Measurements from ENCODE around the gene SRSF9. TPM values are rescaled to one million over a fixed set of nuclear protein-coding genes. Genes with fewer than 3 reads are reported as not detected.
"Not testable (repeated sequence)": the region's sequence is repeated elsewhere in the genome, so short reads cannot be mapped to it uniquely, and the experiment has no call there.

SRSF9 gene
- total and polyA plus RNA-seq, 5 donors: 40.3 to 59.5 (median 46.9) TPM

DNA sequence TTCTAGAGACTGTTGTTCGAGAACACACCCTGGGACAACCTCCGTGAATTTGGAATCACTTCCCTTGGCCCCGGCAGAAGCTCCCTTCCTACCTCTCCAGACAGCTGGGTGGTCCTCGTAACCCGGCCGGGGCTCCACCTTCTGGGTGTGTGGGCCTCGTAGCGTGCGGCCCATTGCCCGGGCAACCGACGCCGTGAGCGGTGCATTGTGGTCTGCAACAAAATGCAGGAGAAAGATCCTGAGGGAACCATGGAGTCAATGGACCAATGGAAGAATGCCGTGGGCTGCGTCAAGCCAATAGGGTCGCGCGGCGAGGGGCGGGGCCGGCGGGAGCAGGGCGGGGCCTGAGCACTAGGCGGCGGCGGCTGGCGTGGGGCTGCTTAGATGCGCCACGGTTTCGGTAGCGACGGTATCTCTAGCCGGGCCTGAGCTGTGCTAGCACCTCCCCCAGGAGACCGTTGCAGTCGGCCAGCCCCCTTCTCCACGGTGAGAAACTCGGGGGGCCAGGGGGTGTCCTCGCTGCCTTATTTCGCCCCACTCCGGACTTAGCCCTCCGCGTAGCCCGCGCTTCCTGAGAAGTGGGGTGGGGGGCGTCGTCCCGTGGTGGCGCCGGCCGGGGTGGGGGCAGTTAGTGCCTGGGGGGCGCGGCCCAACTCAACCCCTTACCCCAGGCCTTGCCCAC, 26.3 kb upstream of the SRSF9 start, which contains the start of gene DYNLL1:
TSS of gene DYNLL1 (plus strand) at position 383 of the 682 bp plus-strand sequence. CDS start 309 bp downstream, outside the sequence.
- Histone ChIP-seq H3K27ac (ENCODE audit: low read length) (peak within 1 kb of the TSS; percentile 73), H3K4me3 (ENCODE audit: low read length) (peak within 1 kb of the TSS; percentile 91), H3K9me3 (ENCODE audit: control insufficient read depth, low read length) (no peaks in the 10 kb centered on the region), H3K27me3 (ENCODE audit: control insufficient read depth, insufficient read depth) (no peaks in the 10 kb centered on the region), H3K4me1 (ENCODE audit: control insufficient read depth, insufficient read depth, low read length) (peaks cover 3% of the 10 kb centered on the region)
- intact Hi-C loops (cut with DNase I): no loop called here
- under 1% methylated on average over 53 of the region's 53 CpGs for WGBS
- DNase-seq (peak; percentile 95 to 99 (median 99)), ATAC-seq (peak; percentile 99)

DNA sequence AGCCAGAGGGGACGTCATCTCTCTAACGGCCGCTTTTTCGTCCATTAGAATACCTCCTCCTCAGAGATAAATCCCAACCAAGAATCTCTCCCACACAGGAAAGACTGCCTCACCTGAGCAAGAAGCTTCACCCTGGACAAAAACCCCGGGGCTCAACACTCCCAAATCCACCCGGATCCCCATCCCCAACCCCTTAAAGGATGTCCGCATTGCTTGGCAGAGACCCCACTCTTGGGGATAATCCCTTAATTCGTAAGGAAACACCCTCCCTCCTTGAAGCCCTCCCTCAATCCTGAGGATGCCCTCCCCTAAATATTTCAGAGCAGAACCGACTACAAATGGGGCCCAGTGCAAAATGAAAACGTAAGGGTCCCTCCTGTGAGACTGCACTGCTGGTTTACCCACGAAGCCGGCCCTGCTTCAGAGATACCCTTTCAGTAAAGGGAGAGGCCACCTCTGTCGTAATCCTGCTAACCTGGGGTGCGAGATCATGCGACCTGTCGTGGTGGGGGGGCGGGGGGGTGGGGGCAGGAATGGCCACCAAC, 25.7 kb upstream of the SRSF9 start:
- intact Hi-C loops (cut with DNase I): no loop called here

GRCh38 chr12:120490833-120491512, 21.4 kb upstream of the SRSF9 start:
- H3K4me1 ChIP-seq (ENCODE audit: control insufficient read depth, insufficient read depth, low read length): peaks cover 3% of the 10 kb centered on the region
- peak; percentile 44 to 76 (median 73) for DNase-seq
- 66% methylated on average over 2 of the region's 2 CpGs for WGBS

More for the DNA sequence above, 25.7 kb upstream of the SRSF9 start:
- DNase-seq (peak in 1 of 3 donors; percentile 53), ATAC-seq (peak in 1 of 2 donors; percentile 1)
- H3K9me3 ChIP-seq (ENCODE audit: control insufficient read depth, low read length): no peaks in the 10 kb centered on the region
- no peaks in the 10 kb centered on the region for H3K27me3 ChIP-seq (ENCODE audit: control insufficient read depth, insufficient read depth)
- peak overlapping the region; percentile 59 for H3K4me3 ChIP-seq (ENCODE audit: low read length)
- H3K27ac ChIP-seq (ENCODE audit: low read length): no peak overlapping the region
- 16% methylated on average over 17 of the region's 17 CpGs for WGBS
- peaks cover 3% of the 10 kb centered on the region for H3K4me1 ChIP-seq (ENCODE audit: control insufficient read depth, insufficient read depth, low read length)

DNA sequence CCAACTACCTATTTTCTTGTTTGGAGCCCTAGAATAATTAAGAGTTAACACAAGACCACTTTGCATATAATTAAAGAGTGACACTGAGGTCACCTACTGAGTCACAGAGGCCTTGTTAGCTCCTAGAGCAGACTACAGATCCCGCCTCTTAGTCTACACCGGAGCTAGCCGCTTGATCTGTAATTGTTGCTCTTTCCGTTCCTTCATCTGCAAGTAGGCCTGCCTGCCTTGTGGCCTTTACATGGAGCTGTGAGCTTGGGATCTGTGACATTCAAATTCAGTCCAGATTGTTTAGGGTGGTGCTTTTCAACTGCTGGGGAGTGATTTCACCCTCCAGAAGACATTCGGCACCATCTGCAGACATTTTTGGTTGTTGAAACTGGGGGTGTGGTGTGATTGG, 20.8 kb upstream of the SRSF9 start:
- DNase-seq: no peak
- H3K27me3 ChIP-seq (ENCODE audit: control insufficient read depth, insufficient read depth): no peaks in the 10 kb centered on the region
- intact Hi-C loops (cut with DNase I): no loop called here
- ATAC-seq: no peak
- 93% methylated on average over 5 of the region's 5 CpGs for WGBS
- no peak overlapping the region for H3K4me3 ChIP-seq (ENCODE audit: low read length)
- H3K9me3 ChIP-seq (ENCODE audit: control insufficient read depth, low read length): no peaks in the 10 kb centered on the region
- H3K4me1 ChIP-seq (ENCODE audit: control insufficient read depth, insufficient read depth, low read length): peaks cover 3% of the 10 kb centered on the region
- no peak overlapping the region for H3K27ac ChIP-seq (ENCODE audit: low read length)

More at GRCh38 chr12:120490833-120491512, 21.4 kb upstream of the SRSF9 start:
- peak in 1 of 2 donors; percentile 9 for ATAC-seq
- Histone ChIP-seq H3K27ac (ENCODE audit: low read length) (no peak overlapping the region), H3K4me3 (ENCODE audit: low read length) (no peak overlapping the region), H3K9me3 (ENCODE audit: control insufficient read depth, low read length) (no peaks in the 10 kb centered on the region), H3K27me3 (ENCODE audit: control insufficient read depth, insufficient read depth) (no peaks in the 10 kb centered on the region)
- intact Hi-C loops (cut with DNase I): no loop called here

GRCh38 chr12:120489018-120489417, 19.5 kb upstream of the SRSF9 start:
- ATAC-seq (no peak), DNase-seq (no peak)
- Histone ChIP-seq H3K27me3 (ENCODE audit: control insufficient read depth, insufficient read depth) (no peaks in the 10 kb centered on the region), H3K9me3 (ENCODE audit: control insufficient read depth, low read length) (no peaks in the 10 kb centered on the region), H3K27ac (ENCODE audit: low read length) (no peak overlapping the region), H3K4me1 (ENCODE audit: control insufficient read depth, insufficient read depth, low read length) (no peaks in the 10 kb centered on the region), H3K4me3 (ENCODE audit: low read length) (no peak overlapping the region)
- 88% methylated on average over 4 of the region's 4 CpGs for WGBS
- intact Hi-C loops (cut with DNase I): no loop called here

- Histone ChIP-seq H3K4me3 (ENCODE audit: low read length) (no peak overlapping the region), H3K9me3 (ENCODE audit: control insufficient read depth, low read length) (no peaks in the 10 kb centered on the region), H3K27me3 (ENCODE audit: control insufficient read depth, insufficient read depth) (no peaks in the 10 kb centered on the region), H3K27ac (ENCODE audit: low read length) (no peak overlapping the region), H3K4me1 (ENCODE audit: control insufficient read depth, insufficient read depth, low read length) (no peaks in the 10 kb centered on the region)
- DNase-seq (no peak), ATAC-seq (no peak)
- WGBS: 69% methylated on average over 5 of the region's 5 CpGs
- intact Hi-C loops (cut with DNase I): no loop called here
These were observed 18.6 kb upstream of the SRSF9 start for GRCh38 chr12:120488057-120488640.

DNA sequence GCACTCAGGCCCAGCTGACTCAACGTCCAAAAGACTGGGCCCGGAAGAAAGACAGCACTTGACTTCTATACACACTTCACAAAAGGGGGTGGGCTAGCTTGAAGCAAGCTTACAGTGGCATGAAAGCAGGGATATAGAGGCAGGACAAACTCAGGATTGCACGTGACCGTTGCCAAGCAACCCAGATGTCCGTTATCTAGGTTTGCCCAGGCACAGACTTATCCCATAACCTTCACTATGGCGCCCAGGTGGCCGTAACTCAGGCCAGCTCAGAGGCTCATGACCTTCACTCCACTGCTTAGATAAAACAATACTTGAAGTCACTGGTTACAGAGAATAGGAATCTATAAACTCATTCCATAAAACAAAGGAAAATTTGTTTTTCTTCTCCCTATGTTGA, 18.0 kb upstream of the SRSF9 start:
- ATAC-seq; H3K27me3 ChIP-seq (ENCODE audit: control insufficient read depth, insufficient read depth); H3K27ac ChIP-seq (ENCODE audit: low read length); intact Hi-C loops (cut with DNase I); H3K4me1 ChIP-seq (ENCODE audit: control insufficient read depth, insufficient read depth, low read length); DNase-seq; H3K9me3 ChIP-seq (ENCODE audit: control insufficient read depth, low read length); H3K4me3 ChIP-seq (ENCODE audit: low read length): not testable (repeated sequence)
- WGBS: 70% methylated on average over 7 of the region's 7 CpGs

DNA sequence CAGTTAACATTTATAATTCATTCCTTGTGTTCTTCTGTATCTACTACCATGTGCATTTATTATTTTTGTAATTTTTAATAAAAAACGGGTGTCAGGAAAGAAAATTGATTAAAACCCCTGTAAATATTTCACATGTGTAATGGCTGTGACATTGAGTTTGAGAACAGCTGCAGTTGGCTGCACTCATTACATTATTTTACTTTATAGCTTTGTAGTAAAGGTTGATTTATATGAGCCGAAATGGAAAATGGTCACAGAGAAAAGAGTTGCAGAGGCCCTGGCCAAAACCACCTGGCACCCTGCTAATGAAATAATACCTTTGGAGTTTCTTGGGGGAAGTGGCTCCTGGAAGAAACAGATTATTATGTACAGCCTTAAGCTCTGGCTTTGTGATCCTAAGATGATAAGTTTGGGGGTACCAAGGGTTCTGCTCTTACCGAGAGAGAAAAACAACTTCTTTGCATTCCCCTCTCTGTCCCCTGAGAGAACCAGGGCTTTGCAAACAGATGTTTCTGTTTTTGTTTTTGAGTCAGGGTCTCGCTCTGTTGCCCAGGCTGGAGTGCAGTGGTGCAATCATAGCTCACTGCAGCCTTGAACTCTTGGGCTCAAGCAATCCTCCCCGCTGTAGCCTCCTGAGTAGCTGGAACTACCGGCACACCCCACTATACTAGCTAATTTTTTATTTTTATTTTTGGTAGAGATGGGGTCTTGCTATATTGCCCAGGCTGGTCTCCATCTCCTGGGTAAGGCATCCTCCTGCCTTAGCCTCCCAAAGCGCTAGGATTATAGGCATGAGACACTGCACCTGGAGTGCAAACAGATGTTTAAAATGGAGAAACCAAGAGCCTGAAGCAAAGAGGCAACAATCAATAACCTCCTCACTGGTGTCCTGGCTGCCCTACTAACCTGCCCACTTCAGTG, 16.7 kb upstream of the SRSF9 start:
- WGBS: 90% methylated on average over 7 of the region's 7 CpGs
- H3K27me3 ChIP-seq (ENCODE audit: control insufficient read depth, insufficient read depth): no peaks in the 10 kb centered on the region
- H3K4me1 ChIP-seq (ENCODE audit: control insufficient read depth, insufficient read depth, low read length): no peaks in the 10 kb centered on the region
- no peaks in the 10 kb centered on the region for H3K9me3 ChIP-seq (ENCODE audit: control insufficient read depth, low read length)
- H3K4me3 ChIP-seq (ENCODE audit: low read length): no peak overlapping the region
- H3K27ac ChIP-seq (ENCODE audit: low read length): no peak overlapping the region
- intact Hi-C loops (cut with DNase I): no loop called here
- no peak for ATAC-seq
- DNase-seq: no peak

DNA sequence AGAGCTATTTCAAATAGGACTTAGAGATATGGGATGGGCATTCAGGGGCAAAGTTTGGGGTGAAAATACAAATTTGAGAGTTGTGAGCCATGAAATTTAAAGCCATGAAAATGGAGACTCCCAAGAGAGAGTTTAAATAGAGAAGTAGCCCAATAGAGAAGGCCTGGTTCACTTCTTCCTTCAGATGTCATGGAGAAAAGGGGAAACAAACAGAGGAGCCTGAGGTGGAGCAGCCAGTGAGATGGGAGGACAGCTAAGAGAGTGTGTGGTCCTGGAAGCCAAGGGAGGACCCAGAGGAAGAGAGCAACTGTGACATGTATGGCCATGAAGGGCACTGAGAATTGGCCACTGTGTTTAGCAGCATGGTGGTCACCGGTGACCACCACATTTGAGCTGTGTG, 14.1 kb upstream of the SRSF9 start:
- H3K27me3 ChIP-seq (ENCODE audit: control insufficient read depth, insufficient read depth): no peaks in the 10 kb centered on the region
- H3K9me3 ChIP-seq (ENCODE audit: control insufficient read depth, low read length): no peaks in the 10 kb centered on the region
- ATAC-seq (no peak), DNase-seq (no peak)
- H3K27ac ChIP-seq (ENCODE audit: low read length): no peak overlapping the region
- H3K4me3 ChIP-seq (ENCODE audit: low read length): no peak overlapping the region
- 96% methylated on average over 1 of the region's 1 CpG for WGBS
- intact Hi-C loops (cut with DNase I): no loop called here
- no peaks in the 10 kb centered on the region for H3K4me1 ChIP-seq (ENCODE audit: control insufficient read depth, insufficient read depth, low read length)

GRCh38 chr12:120481022-120481767, 11.6 kb upstream of the SRSF9 start:
- H3K4me3 ChIP-seq (ENCODE audit: low read length): no peak overlapping the region
- ATAC-seq (no peak), DNase-seq (no peak)
- H3K27me3 ChIP-seq (ENCODE audit: control insufficient read depth, insufficient read depth): no peaks in the 10 kb centered on the region
- no peak overlapping the region for H3K27ac ChIP-seq (ENCODE audit: low read length)
- intact Hi-C loops (cut with DNase I): no loop called here
- no peaks in the 10 kb centered on the region for H3K9me3 ChIP-seq (ENCODE audit: control insufficient read depth, low read length)
- WGBS: 90% methylated on average over 9 of the region's 9 CpGs
- H3K4me1 ChIP-seq (ENCODE audit: control insufficient read depth, insufficient read depth, low read length): no peaks in the 10 kb centered on the region
